ENCODE measurements around the gene KLHL22. TPM values are rescaled to one million over a fixed set of nuclear protein-coding genes. Genes with fewer than 3 reads are reported as not detected.

KLHL22 gene
- total and polyA plus RNA-seq, 2 of the 13 experiments (the other 11 are each of a cell fraction or from before 2014, with no cell fraction given) = 10.9 to 14.8 TPM

- Histone ChIP-seq H3K4me2 (ENCODE audit: low read depth, low read length) (no peak overlapping the region), H3K4me3 (replicated peaks in 1 of 3; ENCODE audit: insufficient read depth in 1 of 3, low read depth in 2 of 3, low read length in 3 of 3) (no peak overlapping the region), H3K9me3 (ENCODE audit: low read length) (no peaks in the 10 kb centered on the region), H3K79me2 (ENCODE audit: insufficient read depth, low read length) (peaks cover 2% of the 10 kb centered on the region), H3K4me1 (ENCODE audit: insufficient read depth, low read length) (peaks cover 41% of the 10 kb centered on the region), H4K20me1 (ENCODE audit: insufficient read depth, low read length) (no peaks in the 10 kb centered on the region), H3K27me3 (ENCODE audit: control insufficient read depth in 1 of 2, insufficient read depth in 2 of 2, low read length in 2 of 2) (no peaks in the 10 kb centered on the region), H3K36me3 (replicated peaks in 1 of 2; ENCODE audit: control insufficient read depth in 1 of 2, insufficient read depth in 2 of 2, low read length in 2 of 2) (peaks cover 4 to 14% of the 10 kb centered on the region in 2 experiments; a peak in 3 of 5 replicates), H3K27ac (ENCODE audit: extremely low read length, insufficient read depth, low read length) (no peak overlapping the region), H2AFZ (ENCODE audit: low read length) (no peak overlapping the region), H3K9ac (ENCODE audit: insufficient read depth, low read depth, low read length) (no peak overlapping the region)
- DNase-seq (ENCODE audit: low spot score) = no peak
- no peak for TF ChIP-seq NFKBIZ (CRISPR knock-in tag; IDR thresholded peaks at IDR 0.05)
- no peak for TF ChIP-seq SIX1 (CRISPR knock-in tag; IDR thresholded peaks at IDR 0.05; ENCODE audit: borderline replicate concordance)
- TF ChIP-seq HNRNPLL (IDR thresholded peaks at IDR 0.05; ENCODE audit: low read depth, low read length, poor library complexity, severe bottlenecking) = no peak
- no peak for TF ChIP-seq TBL1XR1 (IDR thresholded peaks at IDR 0.05; ENCODE audit: borderline replicate concordance, low read length, partially characterized antibody)
- TF ChIP-seq GATAD2A (CRISPR knock-in tag; IDR thresholded peaks at IDR 0.05) = no peak
- no peak for TF ChIP-seq EED (CRISPR knock-in tag; IDR thresholded peaks at IDR 0.05)
- TF ChIP-seq RFXAP (CRISPR knock-in tag; IDR thresholded peaks at IDR 0.05; ENCODE audit: borderline replicate concordance) = no peak
- no peak for TF ChIP-seq RARA (CRISPR knock-in tag; IDR thresholded peaks at IDR 0.05)
- no peak for TF ChIP-seq TAF15 (IDR thresholded peaks at IDR 0.05; ENCODE audit: low read depth, low read length, poor library complexity, severe bottlenecking)
- TF ChIP-seq ZSCAN21 (CRISPR knock-in tag; IDR thresholded peaks at IDR 0.05; ENCODE audit: borderline replicate concordance) = no peak
- TF ChIP-seq SRSF1 (optimal IDR thresholded peaks at IDR 0.05; ENCODE audit: low read depth, low read length) = no peak
- no peak for TF ChIP-seq THYN1 (CRISPR knock-in tag; IDR thresholded peaks at IDR 0.05; ENCODE audit: borderline replicate concordance, low read depth)
- TF ChIP-seq ZNF598 (CRISPR knock-in tag; IDR thresholded peaks at IDR 0.05; ENCODE audit: borderline replicate concordance) = no peak
- BruUV-seq (replicated peaks) = no TSS peak
- in situ Hi-C loops (cut with HindIII; ENCODE audit: extremely low pct_ligation_motif_present, low pct_unique_long_range_greater_than_20kb) = no loop called here
- no peak for ATAC-seq
- POLR2A ChIA-PET = no interaction called here
- 89% methylated on average over 2 of the region's 2 CpGs for WGBS (ENCODE audit: low lambda C conversion rate)
- intact Hi-C loops (cut with micrococcal nuclease; ENCODE audit: unreplicated experiment) = no loop called here
- CTCF ChIA-PET (ENCODE audit: low intra/inter-chr PET ratio, low total read pairs) = no interaction called here
- FAIRE-seq = no peak
Measured at GRCh38 chr22:20397498-20397897, 98.1 kb downstream of the KLHL22 start.

All from HepG2 (cell line).